IMR-90 (cell line): ENCODE results near the gene TEX14. TPM values are rescaled to one million over a fixed set of nuclear protein-coding genes. Genes with fewer than 3 reads are reported as not detected.

Experiments
- ATAC-seq: fragments of 200-7000 bp; cut with Tn5 transposase; 2 replicates; pipeline ENCODE4 v1.9.1; 2020; ENCODE audit warnings: low read depth, mild to moderate bottlenecking, moderate library complexity
- BruUV-seq: library from RNA; stranded (reverse); fragments of 400-500 nt; replicated peaks from 2 replicates; lab custom pipeline; 2021; lab: Mats Ljungman, UMichigan
- CTCF ChIA-PET: fragments of 300-600 bp; formaldehyde crosslinking; extraction: SDS; loops from one replicate; lab custom pipeline; 2021; ENCODE audit warnings: antibody characterized with exemption; lab: Yijun Ruan, JAX
- POLR2A ChIA-PET: fragments of 300-600 bp; sonication (Branson Sonifier 250); formaldehyde crosslinking; loops from one replicate; lab custom pipeline; 2022; ENCODE audit warnings: antibody characterized with exemption; ENCODE audit not compliant: unreplicated experiment; lab: Charles Lee
- DNase-seq: peaks from one replicate; pipeline ENCODE4 v3.0.0; 2013
- H2AFZ ChIP-seq: replicated peaks from 2 replicates; pipeline ENCODE3; 2013; ENCODE audit warnings: low read length, mild to moderate bottlenecking; ENCODE audit not compliant: poor library complexity
- H2AK5ac ChIP-seq: 2 replicates; pipeline ENCODE4 v1.6.1; 2013; ENCODE audit warnings: low read depth, low read length, inconsistent platforms
- H2AK9ac ChIP-seq: replicated peaks from 2 replicates; pipeline ENCODE3; 2013; ENCODE audit warnings: mild to moderate bottlenecking, low read depth, low read length, moderate library complexity; ENCODE audit not compliant: poor library complexity
- H2BK120ac ChIP-seq: 2 replicates; pipeline ENCODE4 v1.6.1; 2013; ENCODE audit warnings: low read depth, low read length, inconsistent platforms
- H2BK15ac ChIP-seq: 3 replicates; pipeline ENCODE4 v1.6.1; 2013; ENCODE audit warnings: low read depth, low read length, inconsistent platforms
- H2BK20ac ChIP-seq: 2 replicates; pipeline ENCODE4 v1.6.1; 2013; ENCODE audit warnings: low read depth, mild to moderate bottlenecking, inconsistent platforms, low read length, moderate library complexity
- H2BK5ac ChIP-seq: 2 replicates; pipeline ENCODE4 v1.6.1; 2013; ENCODE audit warnings: mild to moderate bottlenecking, low read depth, low read length, inconsistent platforms; ENCODE audit not compliant: poor library complexity, severe bottlenecking
- H3K14ac ChIP-seq: replicated peaks from 2 replicates; pipeline ENCODE4 v1.6.1; 2013; ENCODE audit warnings: low read depth, low read length, inconsistent platforms
- H3K18ac ChIP-seq: 2 replicates; pipeline ENCODE4 v1.6.1; 2013; ENCODE audit warnings: low read depth, low read length, control low read depth
- H3K23ac ChIP-seq: 2 replicates; pipeline ENCODE4 v1.6.1; 2013; ENCODE audit warnings: low read depth, low read length, inconsistent platforms
- H3K27ac ChIP-seq: 2 replicates; pipeline ENCODE4 v1.5.1; 2013; ENCODE audit warnings: mild to moderate bottlenecking, control low read depth, low read length; ENCODE audit not compliant: insufficient read depth
- H3K27me3 ChIP-seq: 2 replicates; pipeline ENCODE4 v1.6.1; 2013; ENCODE audit warnings: low read length; ENCODE audit not compliant: control insufficient read depth, insufficient read depth
- H3K36me3 ChIP-seq: 2 replicates; pipeline ENCODE4 v1.6.1; 2013; ENCODE audit warnings: low read length, mixed read lengths; ENCODE audit not compliant: control insufficient read depth, insufficient read depth
- H3K4ac ChIP-seq: 2 replicates; pipeline ENCODE4 v1.6.1; 2013; ENCODE audit warnings: low read depth, low read length, inconsistent platforms
- H3K4me1 ChIP-seq: 2 replicates; pipeline ENCODE4 v1.6.1; 2013; ENCODE audit warnings: low read length, mixed read lengths; ENCODE audit not compliant: control insufficient read depth, insufficient read depth
- H3K4me2 ChIP-seq: 2 replicates; pipeline ENCODE4 v1.6.1; 2013; ENCODE audit warnings: low read depth, mild to moderate bottlenecking, control low read depth, low read length, moderate library complexity
- H3K4me3 ChIP-seq: 2 replicates; pipeline ENCODE4 v1.5.1; 2013; ENCODE audit warnings: low read depth, mild to moderate bottlenecking, control low read depth, low read length, moderate library complexity; ENCODE audit not compliant: insufficient read depth
- H3K56ac ChIP-seq: 2 replicates; pipeline ENCODE4 v1.6.1; 2013; ENCODE audit warnings: low read length, inconsistent platforms; ENCODE audit not compliant: insufficient read depth; ENCODE audit errors: extremely low read depth
- H3K79me1 ChIP-seq, 2 experiments: 2 replicates each; pipeline ENCODE4 v1.6.1; 2013; ENCODE audit warnings: low read length in 2 of 2, inconsistent platforms in 1 of 2, low read depth in 1 of 2
- H3K9ac ChIP-seq: 2 replicates; pipeline ENCODE4 v1.6.1; 2013; ENCODE audit warnings: low read depth, low read length, control low read depth
- H3K9me1 ChIP-seq: 2 replicates; pipeline ENCODE4 v1.6.1; 2013; ENCODE audit warnings: low read length, inconsistent platforms; ENCODE audit not compliant: insufficient read depth
- H3K9me3 ChIP-seq: 2 replicates; pipeline ENCODE4 v1.6.1; 2013; ENCODE audit warnings: low read length; ENCODE audit not compliant: control insufficient read depth, insufficient read depth
- H4K20me1 ChIP-seq: 2 replicates; pipeline ENCODE4 v1.6.1; 2013; ENCODE audit warnings: low read length, inconsistent platforms; ENCODE audit not compliant: insufficient read depth
- H4K5ac ChIP-seq: 2 replicates; pipeline ENCODE4 v1.6.1; 2013; ENCODE audit warnings: mild to moderate bottlenecking, low read depth, low read length, control low read depth
- H4K8ac ChIP-seq, 2 experiments: 2 replicates each; pipeline ENCODE4 v1.6.1; 2013; ENCODE audit warnings: low read depth in 2 of 2, low read length in 2 of 2, control low read depth in 1 of 2, inconsistent platforms in 1 of 2
- H4K91ac ChIP-seq: 2 replicates; pipeline ENCODE4 v1.6.1; 2013; ENCODE audit warnings: low read depth, low read length, inconsistent platforms; ENCODE audit not compliant: insufficient read depth
- BHLHE40 ChIP-seq: fragments of 150-350 bp; IDR thresholded peaks from 2 replicates; pipeline ENCODE4 v1.6.1; 2016; ENCODE audit warnings: mild to moderate bottlenecking, low read depth, low read length
- CHD1 ChIP-seq: IDR thresholded peaks from 2 replicates; pipeline ENCODE4 v1.6.1; 2012; ENCODE audit warnings: low read depth, low read length, improper control_type of control experiment
- FOS ChIP-seq: fragments of 150-350 bp; IDR thresholded peaks from 2 replicates; pipeline ENCODE4 v1.6.1; 2016; ENCODE audit warnings: low read depth, low read length
- MAFK ChIP-seq: IDR thresholded peaks from 2 replicates; pipeline ENCODE4 v1.6.1; 2012; ENCODE audit warnings: low read depth, low read length, improper control_type of control experiment
- MAZ ChIP-seq: IDR thresholded peaks from 2 replicates; pipeline ENCODE4 v1.6.1; 2012; ENCODE audit warnings: low read depth, mild to moderate bottlenecking, low read length, improper control_type of control experiment, moderate library complexity, borderline replicate concordance
- MXI1 ChIP-seq: IDR thresholded peaks from 2 replicates; pipeline ENCODE4 v1.6.1; 2012; ENCODE audit warnings: low read depth, mild to moderate bottlenecking, low read length, moderate library complexity, borderline replicate concordance
- RAD21 ChIP-seq: IDR thresholded peaks from 2 replicates; pipeline ENCODE4 v1.6.1; 2012; ENCODE audit warnings: low read length, improper control_type of control experiment
- RCOR1 ChIP-seq: IDR thresholded peaks from 2 replicates; pipeline ENCODE4 v1.6.1; 2012; ENCODE audit warnings: mild to moderate bottlenecking, low read length, improper control_type of control experiment; ENCODE audit not compliant: insufficient replicate concordance
- RFX5 ChIP-seq: IDR thresholded peaks from 2 replicates; pipeline ENCODE4 v1.8.0; 2012; ENCODE audit warnings: low read depth, mild to moderate bottlenecking, low read length, moderate library complexity
- SMC3 ChIP-seq: fragments of 150-350 bp; IDR thresholded peaks from 2 replicates; pipeline ENCODE4 v1.6.1; 2016; ENCODE audit warnings: low read depth, mild to moderate bottlenecking, antibody characterized with exemption, low read length, moderate library complexity
- dilution Hi-C: fragments of 300-500 bp; cut with HindIII; formaldehyde crosslinking; loops from one replicate; pipeline ENCODE4 v1.14.3; 2018; ENCODE audit warnings: low sequenced_read_pairs; ENCODE audit not compliant: unreplicated experiment
- in situ Hi-C: fragments of 300-500 bp; cut with MboI; formaldehyde crosslinking; loops from 3 replicates; pipeline ENCODE4 v1.14.3; 2019; ENCODE audit warnings: low sequenced_read_pairs, inconsistent platforms, mixed read lengths
- intact Hi-C: fragments of 100-400 bp; cut with micrococcal nuclease; formaldehyde crosslinking; loops from 2 replicates; pipeline ENCODE4 v1.10.0; 2022
- polyA plus RNA-seq, 3 experiments: library from polyadenylated mRNA; depleted of rRNA; stranded (reverse); fragments of >200 nt; gene quantifications; 2 replicates each; pipeline ENCODE4 v1.2.3, GENCODE V29; 2012; ENCODE audit warnings: low replicate concordance in 1 of 3
- total RNA-seq: library from RNA; depleted of rRNA; stranded (reverse); fragments of >200 nt; gene quantifications from 2 replicates; pipeline ENCODE4 v1.2.3, GENCODE V29; 2012
- TF ChIP-seq, protein P1 (sequence below): conservative IDR thresholded peaks from 2 replicates; pipeline ENCODE4 v1.5.1; 2012; ENCODE audit warnings: mild to moderate bottlenecking, low read depth, low read length, improper control_type of control experiment
- TF ChIP-seq, protein P2 (sequence below): fragments of 150-350 bp; IDR thresholded peaks from 2 replicates; pipeline ENCODE4 v1.6.1; 2017; ENCODE audit warnings: mild to moderate bottlenecking, antibody characterized with exemption, low read length, low read depth

The TEX14 gene
- total and polyA plus RNA-seq, 2 of the 4 experiments (the other 2 are of a cell fraction) = not detected

DNA sequence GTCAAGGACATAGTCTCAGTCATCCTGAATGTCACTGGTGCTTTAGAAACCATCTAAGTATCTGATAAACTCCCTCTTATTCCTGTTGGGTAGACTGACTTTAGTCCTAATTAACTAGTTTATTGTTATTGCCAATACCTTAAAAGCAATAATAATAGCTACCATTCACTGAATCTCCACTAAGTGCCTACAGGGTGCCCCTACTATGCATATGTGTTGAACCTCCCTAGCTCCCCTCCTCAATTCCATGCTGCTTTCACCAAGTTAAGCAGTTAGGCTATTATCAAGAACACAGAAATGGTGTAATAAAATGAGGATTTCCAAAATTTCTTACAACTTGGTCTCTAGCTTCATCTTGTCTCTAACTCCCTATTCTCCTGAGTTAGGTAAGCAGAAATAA, 89.9 kb downstream of the TEX14 start:
- no peaks in the 10 kb centered on the region for H3K9me3 ChIP-seq
- no peak overlapping the region for H4K5ac ChIP-seq
- no peak overlapping the region for H2BK5ac ChIP-seq
- no peak overlapping the region for H2BK15ac ChIP-seq
- no peaks in the 10 kb centered on the region for H3K36me3 ChIP-seq
- ChIA-PET CTCF (no interaction called here), POLR2A (no interaction called here)
- H3K4me1 ChIP-seq = no peaks in the 10 kb centered on the region
- H3K4me3 ChIP-seq = no peak overlapping the region
- no peak overlapping the region for H2BK20ac ChIP-seq
- no peak for ATAC-seq
- no peak overlapping the region for H3K14ac ChIP-seq
- H2BK120ac ChIP-seq = no peak overlapping the region
- no peak overlapping the region for H3K56ac ChIP-seq
- H3K18ac ChIP-seq = no peak overlapping the region
- H3K9ac ChIP-seq = no peak overlapping the region
- H3K23ac ChIP-seq = no peak overlapping the region
- TF ChIP-seq RCOR1 (no peak), BHLHE40 (no peak), RAD21 (no peak), CHD1 (no peak), SMC3 (no peak), RFX5 (no peak), MAZ (no peak), FOS (no peak), MAFK (no peak), MXI1 (no peak)
- TF ChIP-seq, protein P1, sequence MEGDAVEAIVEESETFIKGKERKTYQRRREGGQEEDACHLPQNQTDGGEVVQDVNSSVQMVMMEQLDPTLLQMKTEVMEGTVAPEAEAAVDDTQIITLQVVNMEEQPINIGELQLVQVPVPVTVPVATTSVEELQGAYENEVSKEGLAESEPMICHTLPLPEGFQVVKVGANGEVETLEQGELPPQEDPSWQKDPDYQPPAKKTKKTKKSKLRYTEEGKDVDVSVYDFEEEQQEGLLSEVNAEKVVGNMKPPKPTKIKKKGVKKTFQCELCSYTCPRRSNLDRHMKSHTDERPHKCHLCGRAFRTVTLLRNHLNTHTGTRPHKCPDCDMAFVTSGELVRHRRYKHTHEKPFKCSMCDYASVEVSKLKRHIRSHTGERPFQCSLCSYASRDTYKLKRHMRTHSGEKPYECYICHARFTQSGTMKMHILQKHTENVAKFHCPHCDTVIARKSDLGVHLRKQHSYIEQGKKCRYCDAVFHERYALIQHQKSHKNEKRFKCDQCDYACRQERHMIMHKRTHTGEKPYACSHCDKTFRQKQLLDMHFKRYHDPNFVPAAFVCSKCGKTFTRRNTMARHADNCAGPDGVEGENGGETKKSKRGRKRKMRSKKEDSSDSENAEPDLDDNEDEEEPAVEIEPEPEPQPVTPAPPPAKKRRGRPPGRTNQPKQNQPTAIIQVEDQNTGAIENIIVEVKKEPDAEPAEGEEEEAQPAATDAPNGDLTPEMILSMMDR = no peak
- TF ChIP-seq, protein P2, sequence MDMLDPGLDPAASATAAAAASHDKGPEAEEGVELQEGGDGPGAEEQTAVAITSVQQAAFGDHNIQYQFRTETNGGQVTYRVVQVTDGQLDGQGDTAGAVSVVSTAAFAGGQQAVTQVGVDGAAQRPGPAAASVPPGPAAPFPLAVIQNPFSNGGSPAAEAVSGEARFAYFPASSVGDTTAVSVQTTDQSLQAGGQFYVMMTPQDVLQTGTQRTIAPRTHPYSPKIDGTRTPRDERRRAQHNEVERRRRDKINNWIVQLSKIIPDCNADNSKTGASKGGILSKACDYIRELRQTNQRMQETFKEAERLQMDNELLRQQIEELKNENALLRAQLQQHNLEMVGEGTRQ = no peak
- no TSS peak for BruUV-seq
- H4K91ac ChIP-seq = no peak overlapping the region
- H3K4ac ChIP-seq = no peak overlapping the region
- no peak overlapping the region for H3K4me2 ChIP-seq
- DNase-seq = no peak
- no peak overlapping the region for H2AK5ac ChIP-seq
- dilution Hi-C loops (no loop called here), in situ Hi-C loops (no loop called here), intact Hi-C loops (no loop called here)
- no peaks in the 10 kb centered on the region for H3K79me1 ChIP-seq
- H2AFZ ChIP-seq = no peak overlapping the region
- no peak overlapping the region for H4K8ac ChIP-seq
- no peaks in the 10 kb centered on the region for H4K20me1 ChIP-seq
- H2AK9ac ChIP-seq = no peak overlapping the region
- peaks cover 5% of the 10 kb centered on the region for H3K27me3 ChIP-seq
- H3K9me1 ChIP-seq = no peaks in the 10 kb centered on the region
- H3K27ac ChIP-seq = no peak overlapping the region
